HepG2 (cell line): Measurements from ENCODE around the gene DPM2. TPM values are rescaled to one million over a fixed set of nuclear protein-coding genes. Genes with fewer than 3 reads are reported as not detected.

Source experiments
- AKAP8 ChIP-seq: sonication (generic); formaldehyde crosslinking; IDR thresholded peaks from 2 replicates; pipeline ENCODE4 v1.5.1; 2020; ENCODE audit warnings: mild to moderate bottlenecking, missing genetic modification reagents
- ASH2L ChIP-seq: fragments of 300-600, 200-600 bp; sonication (generic); IDR thresholded peaks from 2 replicates; pipeline ENCODE4 v1.7.0; 2017; ENCODE audit warnings: low read depth, mild to moderate bottlenecking, moderate library complexity, mixed read lengths, low read length; ENCODE audit not compliant: insufficient read length
- CEBPB ChIP-seq: IDR thresholded peaks from 2 replicates; pipeline ENCODE4 v1.6.1; 2011; ENCODE audit warnings: low read depth, low read length, improper control_type of control experiment, borderline replicate concordance
- CREM ChIP-seq, 2 experiments: sonication (generic) in 1 of 2; formaldehyde crosslinking in 1 of 2; IDR thresholded peaks; 2 replicates each; pipeline versions ENCODE4 v1.4.0 to v1.6.1; 2016 to 2020; ENCODE audit warnings: antibody characterized with exemption in 1 of 2, mild to moderate bottlenecking in 1 of 2, missing genetic modification reagents in 1 of 2
- DPF2 ChIP-seq: sonication (generic); formaldehyde crosslinking; IDR thresholded peaks from 2 replicates; pipeline ENCODE4 v1.4.0; 2020; ENCODE audit warnings: mild to moderate bottlenecking, low read depth, missing genetic modification reagents, borderline replicate concordance
- ELF3 ChIP-seq: IDR thresholded peaks from 2 replicates; pipeline ENCODE4 v1.6.1; 2016; ENCODE audit warnings: missing genetic modification reagents, missing compliant biosample characterization
- HNRNPL ChIP-seq: fragments of 200-400 bp; formaldehyde crosslinking; IDR thresholded peaks from 2 replicates; pipeline ENCODE4 v1.6.1; 2017; ENCODE audit warnings: mild to moderate bottlenecking, low read depth, low read length
- JDP2 ChIP-seq: sonication (generic); formaldehyde crosslinking; IDR thresholded peaks from 2 replicates; pipeline ENCODE4 v1.8.1; 2022; ENCODE audit warnings: missing genetic modification reagents, borderline replicate concordance
- KDM1A ChIP-seq: IDR thresholded peaks from 2 replicates; pipeline ENCODE4 v1.6.1; 2016; ENCODE audit warnings: missing compliant biosample characterization
- MAFK ChIP-seq, 2 experiments: IDR thresholded peaks in 1 of 2; conservative IDR thresholded peaks in 1 of 2; 2 replicates each; pipeline ENCODE4 v1.6.1; 2011; ENCODE audit warnings: improper control_type of control experiment in 2 of 2, low read length in 2 of 2
- MTF2 ChIP-seq: sonication (generic); formaldehyde crosslinking; IDR thresholded peaks from 2 replicates; pipeline ENCODE4 v1.5.0; 2020; ENCODE audit warnings: missing genetic modification reagents, borderline replicate concordance
- NFE2L1 ChIP-seq: sonication (generic); formaldehyde crosslinking; IDR thresholded peaks from 2 replicates; pipeline ENCODE4 v1.4.0; 2020; ENCODE audit warnings: missing genetic modification reagents, mild to moderate bottlenecking, borderline replicate concordance
- NFKB2 ChIP-seq: sonication (generic); formaldehyde crosslinking; IDR thresholded peaks from 2 replicates; pipeline ENCODE4 v1.4.0; 2020; ENCODE audit warnings: missing genetic modification reagents, borderline replicate concordance
- NFRKB ChIP-seq: fragments of 450-650 bp; IDR thresholded peaks from 2 replicates; pipeline ENCODE4 v1.6.1; 2017
- RAD51 ChIP-seq: fragments of 450-650 bp; IDR thresholded peaks from 2 replicates; pipeline ENCODE4 v1.6.1; 2016; ENCODE audit warnings: borderline replicate concordance
- ZBTB8A ChIP-seq: sonication (generic); formaldehyde crosslinking; IDR thresholded peaks from 2 replicates; pipeline ENCODE4 v1.4.0; 2020; ENCODE audit warnings: mild to moderate bottlenecking, low read depth, missing genetic modification reagents, borderline replicate concordance
- ZMYM3 ChIP-seq: sonication (generic); formaldehyde crosslinking; IDR thresholded peaks from 2 replicates; pipeline ENCODE4 v1.5.1; 2020; ENCODE audit warnings: mild to moderate bottlenecking, missing genetic modification reagents
- ZNF136 ChIP-seq: sonication (generic); formaldehyde crosslinking; IDR thresholded peaks from 2 replicates; pipeline ENCODE4 v1.8.1; 2022; ENCODE audit warnings: low read depth, mild to moderate bottlenecking, moderate library complexity, missing genetic modification reagents
- ZNF33B ChIP-seq: sonication (generic); formaldehyde crosslinking; IDR thresholded peaks from 2 replicates; pipeline ENCODE4 v1.5.1; 2020; ENCODE audit warnings: mild to moderate bottlenecking, missing genetic modification reagents
- ZNF616 ChIP-seq: sonication (generic); formaldehyde crosslinking; IDR thresholded peaks from 2 replicates; pipeline ENCODE4 v1.5.0; 2020; ENCODE audit warnings: low read depth, mild to moderate bottlenecking, missing genetic modification reagents
- ZNF678 ChIP-seq: sonication (generic); formaldehyde crosslinking; IDR thresholded peaks from 2 replicates; pipeline ENCODE4 v1.4.0; 2020; ENCODE audit warnings: mild to moderate bottlenecking, missing genetic modification reagents
- polyA plus RNA-seq, 8 experiments: library from polyadenylated mRNA; depleted of rRNA in 3 of 8; stranded (reverse) in 7 of 8; unstranded in 1 of 8; fragments of >200 nt; fragmentation: Illumina TruSeq in 4 of 8; extraction: Trizol in 4 of 8; gene quantifications; 2 replicates each; pipeline versions ENCODE4 v1.2.1 to v1.2.3, GENCODE V29; 2011 to 2016; ENCODE audit warnings: low read depth in 4 of 8, missing spikeins in 1 of 8, mixed read lengths in 1 of 8; ENCODE audit not compliant: insufficient read depth in 1 of 8
- total RNA-seq, 5 experiments: library from RNA; depleted of rRNA; stranded (reverse); fragments of >200 nt; fragmentation: Illumina TruSeq; extraction: Trizol; gene quantifications; 2 replicates each; pipeline ENCODE4 v1.2.3, GENCODE V29; 2016; ENCODE audit warnings: low read depth in 1 of 5
- TF ChIP-seq, protein P1 (sequence below): sonication (generic); formaldehyde crosslinking; IDR thresholded peaks from 2 replicates; pipeline ENCODE4 v1.4.0; 2020; ENCODE audit warnings: missing genetic modification reagents
- TF ChIP-seq, protein P2 (sequence below): sonication (generic); formaldehyde crosslinking; IDR thresholded peaks from 2 replicates; pipeline ENCODE4 v1.5.0; 2020; ENCODE audit warnings: missing genetic modification reagents, mild to moderate bottlenecking, borderline replicate concordance
- TF ChIP-seq, protein P3 (sequence below): sonication (generic); formaldehyde crosslinking; IDR thresholded peaks from 2 replicates; pipeline ENCODE4 v1.5.0; 2020; ENCODE audit warnings: missing genetic modification reagents
- TF ChIP-seq, protein P4 (sequence below): sonication (generic); formaldehyde crosslinking; IDR thresholded peaks from 2 replicates; pipeline ENCODE4 v1.4.0; 2020; ENCODE audit warnings: mild to moderate bottlenecking, low read depth, missing genetic modification reagents

DPM2 gene
- total and polyA plus RNA-seq, 2 of the 13 experiments (the other 11 are each of a cell fraction or from before 2014, with no cell fraction given): 24.8 to 35.3 TPM

DNA sequence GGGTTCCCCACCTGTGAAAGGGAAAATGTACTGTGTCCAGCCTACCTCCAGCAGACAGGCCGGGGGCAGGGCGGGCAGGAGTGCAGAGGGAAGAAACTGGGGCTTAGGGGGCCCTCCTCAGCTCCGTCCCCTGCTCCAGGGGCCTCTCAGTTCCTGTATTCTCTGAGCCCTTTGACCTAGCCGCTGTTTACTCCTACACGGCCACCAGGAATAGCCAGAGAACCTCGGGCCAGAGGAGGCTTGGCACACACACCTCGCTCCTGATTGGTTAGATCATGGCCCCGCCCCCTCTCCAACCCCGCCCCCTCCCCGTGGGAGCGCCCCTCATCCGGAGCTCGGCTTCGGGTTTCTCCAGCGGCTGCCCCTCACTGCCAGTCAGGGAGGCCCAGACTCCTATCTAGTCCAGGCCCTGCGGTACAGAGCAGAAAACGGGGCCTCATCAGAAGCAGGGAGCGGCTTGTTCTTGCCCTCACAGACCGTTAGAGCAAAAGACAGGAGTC is 40.4 kb downstream of the DPM2 start (continued):
- TF ChIP-seq CREM (IDR thresholded peaks at IDR 0.05) (0 out of 2 replicates have a peak, but pooled peaks have one; percentile 42), CREM (CRISPR knock-in tag; IDR thresholded peaks at IDR 0.05) (no peak), ZMYM3 (no peak), KDM1A (no peak), JDP2 (CRISPR knock-in tag) (no peak), RAD51 (no peak), AKAP8 (peak; percentile 75; the same call in 1 of the 2 replicates), ZNF678 (CRISPR knock-in tag) (no peak), MAFK (conservative IDR thresholded peaks at IDR 0.05 in 1 of 2, IDR thresholded peaks at IDR 0.05 in 1 of 2; ENCODE audit: low read length in 2 of 2) (no peak), NFE2L1 (no peak), ZNF136 (CRISPR knock-in tag) (no peak), CEBPB (no peak), ELF3 (CRISPR knock-in tag) (peak; percentile 81), ZNF616 (no peak), HNRNPL (no peak), MTF2 (no peak), ZBTB8A (no peak), NFKB2 (CRISPR knock-in tag) (peak; percentile 15; the same call in 1 of the 2 replicates), NFRKB (no peak), ZNF33B (CRISPR knock-in tag) (no peak), ASH2L (peak; percentile 32), DPF2 (no peak)
- TF ChIP-seq, protein P1, sequence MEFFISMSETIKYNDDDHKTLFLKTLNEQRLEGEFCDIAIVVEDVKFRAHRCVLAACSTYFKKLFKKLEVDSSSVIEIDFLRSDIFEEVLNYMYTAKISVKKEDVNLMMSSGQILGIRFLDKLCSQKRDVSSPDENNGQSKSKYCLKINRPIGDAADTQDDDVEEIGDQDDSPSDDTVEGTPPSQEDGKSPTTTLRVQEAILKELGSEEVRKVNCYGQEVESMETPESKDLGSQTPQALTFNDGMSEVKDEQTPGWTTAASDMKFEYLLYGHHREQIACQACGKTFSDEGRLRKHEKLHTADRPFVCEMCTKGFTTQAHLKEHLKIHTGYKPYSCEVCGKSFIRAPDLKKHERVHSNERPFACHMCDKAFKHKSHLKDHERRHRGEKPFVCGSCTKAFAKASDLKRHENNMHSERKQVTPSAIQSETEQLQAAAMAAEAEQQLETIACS (CRISPR knock-in tag): no peak
- TF ChIP-seq, protein P2, sequence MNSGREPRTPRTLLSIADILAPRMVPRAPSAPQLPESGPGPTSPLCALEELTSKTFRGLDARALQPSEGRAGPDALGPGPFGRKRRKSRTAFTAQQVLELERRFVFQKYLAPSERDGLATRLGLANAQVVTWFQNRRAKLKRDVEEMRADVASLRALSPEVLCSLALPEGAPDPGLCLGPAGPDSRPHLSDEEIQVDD: no peak
- TF ChIP-seq, protein P3, sequence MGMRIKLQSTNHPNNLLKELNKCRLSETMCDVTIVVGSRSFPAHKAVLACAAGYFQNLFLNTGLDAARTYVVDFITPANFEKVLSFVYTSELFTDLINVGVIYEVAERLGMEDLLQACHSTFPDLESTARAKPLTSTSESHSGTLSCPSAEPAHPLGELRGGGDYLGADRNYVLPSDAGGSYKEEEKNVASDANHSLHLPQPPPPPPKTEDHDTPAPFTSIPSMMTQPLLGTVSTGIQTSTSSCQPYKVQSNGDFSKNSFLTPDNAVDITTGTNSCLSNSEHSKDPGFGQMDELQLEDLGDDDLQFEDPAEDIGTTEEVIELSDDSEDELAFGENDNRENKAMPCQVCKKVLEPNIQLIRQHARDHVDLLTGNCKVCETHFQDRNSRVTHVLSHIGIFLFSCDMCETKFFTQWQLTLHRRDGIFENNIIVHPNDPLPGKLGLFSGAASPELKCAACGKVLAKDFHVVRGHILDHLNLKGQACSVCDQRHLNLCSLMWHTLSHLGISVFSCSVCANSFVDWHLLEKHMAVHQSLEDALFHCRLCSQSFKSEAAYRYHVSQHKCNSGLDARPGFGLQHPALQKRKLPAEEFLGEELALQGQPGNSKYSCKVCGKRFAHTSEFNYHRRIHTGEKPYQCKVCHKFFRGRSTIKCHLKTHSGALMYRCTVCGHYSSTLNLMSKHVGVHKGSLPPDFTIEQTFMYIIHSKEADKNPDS (CRISPR knock-in tag): no peak
- TF ChIP-seq, protein P4, sequence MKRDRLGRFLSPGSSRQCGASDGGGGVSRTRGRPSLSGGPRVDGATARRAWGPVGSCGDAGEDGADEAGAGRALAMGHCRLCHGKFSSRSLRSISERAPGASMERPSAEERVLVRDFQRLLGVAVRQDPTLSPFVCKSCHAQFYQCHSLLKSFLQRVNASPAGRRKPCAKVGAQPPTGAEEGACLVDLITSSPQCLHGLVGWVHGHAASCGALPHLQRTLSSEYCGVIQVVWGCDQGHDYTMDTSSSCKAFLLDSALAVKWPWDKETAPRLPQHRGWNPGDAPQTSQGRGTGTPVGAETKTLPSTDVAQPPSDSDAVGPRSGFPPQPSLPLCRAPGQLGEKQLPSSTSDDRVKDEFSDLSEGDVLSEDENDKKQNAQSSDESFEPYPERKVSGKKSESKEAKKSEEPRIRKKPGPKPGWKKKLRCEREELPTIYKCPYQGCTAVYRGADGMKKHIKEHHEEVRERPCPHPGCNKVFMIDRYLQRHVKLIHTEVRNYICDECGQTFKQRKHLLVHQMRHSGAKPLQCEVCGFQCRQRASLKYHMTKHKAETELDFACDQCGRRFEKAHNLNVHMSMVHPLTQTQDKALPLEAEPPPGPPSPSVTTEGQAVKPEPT: no peak
